Loucy (cell line): ENCODE data around the gene MYOZ1.

Experiments used
- EZH2phosphoT487 ChIP-seq: fragments of 200-600 bp; IDR thresholded peaks from 2 replicates; pipeline ENCODE4 v1.6.1; 2018; ENCODE audit warnings: antibody characterized with exemption, mild to moderate bottlenecking, moderate library complexity, borderline replicate concordance
- TF ChIP-seq, protein P1 (sequence below): fragments of 200-600 bp; sonication (generic); conservative IDR thresholded peaks from 2 replicates; pipeline ENCODE4 v1.5.1; 2014; ENCODE audit warnings: mild to moderate bottlenecking, antibody characterized with exemption, low read length

DNA sequence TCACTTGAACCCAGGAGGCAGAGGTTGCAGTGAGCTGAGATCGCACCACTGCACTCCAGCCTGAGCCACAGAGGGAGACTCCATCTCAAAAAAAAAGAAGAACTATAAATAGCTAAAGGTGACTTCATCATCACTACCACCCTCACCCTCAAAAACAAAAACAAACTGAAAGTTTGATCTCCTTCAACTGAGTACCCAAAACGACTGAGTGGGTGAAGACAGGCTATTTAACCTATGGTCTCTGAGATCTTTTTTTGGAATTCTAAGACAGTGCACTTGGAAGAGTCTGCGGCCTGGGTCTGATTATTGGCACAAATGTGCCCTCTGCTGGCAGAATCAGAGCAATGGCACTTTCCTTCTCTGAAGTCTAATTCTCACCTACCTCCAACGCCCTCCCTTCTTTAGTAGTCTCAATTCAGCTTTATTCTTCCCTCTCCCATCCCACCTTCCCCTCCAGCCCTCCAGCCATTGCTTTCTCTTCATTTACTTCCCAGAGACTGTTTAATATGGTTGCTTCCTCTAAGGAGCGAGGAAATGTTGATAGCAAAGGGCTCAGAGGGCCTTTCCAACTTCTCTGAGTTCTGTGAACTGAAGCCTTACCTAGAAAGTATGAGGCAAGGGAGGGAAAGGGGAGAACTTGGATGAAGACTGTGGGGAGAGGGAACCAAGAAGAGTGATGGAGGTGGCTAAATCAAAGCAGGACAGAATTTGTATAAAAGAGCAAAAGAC is 2.9 kb upstream of the MYOZ1 start:
- TF ChIP-seq, protein P1, sequence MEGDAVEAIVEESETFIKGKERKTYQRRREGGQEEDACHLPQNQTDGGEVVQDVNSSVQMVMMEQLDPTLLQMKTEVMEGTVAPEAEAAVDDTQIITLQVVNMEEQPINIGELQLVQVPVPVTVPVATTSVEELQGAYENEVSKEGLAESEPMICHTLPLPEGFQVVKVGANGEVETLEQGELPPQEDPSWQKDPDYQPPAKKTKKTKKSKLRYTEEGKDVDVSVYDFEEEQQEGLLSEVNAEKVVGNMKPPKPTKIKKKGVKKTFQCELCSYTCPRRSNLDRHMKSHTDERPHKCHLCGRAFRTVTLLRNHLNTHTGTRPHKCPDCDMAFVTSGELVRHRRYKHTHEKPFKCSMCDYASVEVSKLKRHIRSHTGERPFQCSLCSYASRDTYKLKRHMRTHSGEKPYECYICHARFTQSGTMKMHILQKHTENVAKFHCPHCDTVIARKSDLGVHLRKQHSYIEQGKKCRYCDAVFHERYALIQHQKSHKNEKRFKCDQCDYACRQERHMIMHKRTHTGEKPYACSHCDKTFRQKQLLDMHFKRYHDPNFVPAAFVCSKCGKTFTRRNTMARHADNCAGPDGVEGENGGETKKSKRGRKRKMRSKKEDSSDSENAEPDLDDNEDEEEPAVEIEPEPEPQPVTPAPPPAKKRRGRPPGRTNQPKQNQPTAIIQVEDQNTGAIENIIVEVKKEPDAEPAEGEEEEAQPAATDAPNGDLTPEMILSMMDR: peak; percentile 96
- TF ChIP-seq EZH2phosphoT487: no peak
